ENCODE measurements around the gene UBE2E1. TPM values are rescaled to one million over a fixed set of nuclear protein-coding genes. Genes with fewer than 3 reads are reported as not detected.

UBE2E1 gene
- total and polyA plus RNA-seq, 2 of the 4 experiments (the other 2 are of a cell fraction) = 54.1 to 91.6 TPM

- in situ Hi-C loops (cut with MboI; ENCODE audit: low sequenced_read_pairs) = no loop called here
- no peak overlapping the region for H3K4ac ChIP-seq (ENCODE audit: low read depth, low read length)
- no peak overlapping the region for H4K91ac ChIP-seq (ENCODE audit: insufficient read depth, low read depth, low read length)
- no peak overlapping the region for H3K27ac ChIP-seq (ENCODE audit: insufficient read depth, low read length)
- CTCF ChIA-PET = no interaction called here
- intact Hi-C loops (cut with micrococcal nuclease) = no loop called here
- no peak overlapping the region for H2BK5ac ChIP-seq (ENCODE audit: low read depth, low read length, poor library complexity, severe bottlenecking)
- no peak overlapping the region for H3K9ac ChIP-seq (ENCODE audit: low read depth, low read length)
- WGBS, 2 experiments (ENCODE audit: extremely low coverage in 2 of 2, insufficient read length in 1 of 2) = no CpG with 5 or more reads among the region's 1 CpG
- H3K23ac ChIP-seq (ENCODE audit: low read depth, low read length) = no peak overlapping the region
- no peak overlapping the region for H3K4me2 ChIP-seq (ENCODE audit: low read depth, low read length)
- peaks cover 2% of the 10 kb centered on the region; the same call in 1 of the 2 replicates for H3K9me3 ChIP-seq (ENCODE audit: control insufficient read depth, insufficient read depth, low read length)
- BruUV-seq (replicated peaks) = no TSS peak
- no peak overlapping the region for H2AFZ ChIP-seq (replicated peaks; ENCODE audit: low read length, poor library complexity)
- DNase-seq = no peak
- no peaks in the 10 kb centered on the region for H4K20me1 ChIP-seq (ENCODE audit: insufficient read depth, low read length)
- H3K4me1 ChIP-seq (ENCODE audit: control insufficient read depth, insufficient read depth, low read length) = peaks cover 3% of the 10 kb centered on the region; the same call in 1 of the 2 replicates
- H3K79me1 ChIP-seq (ENCODE audit: low read depth in 1 of 2, low read length in 2 of 2) = no peaks in the 10 kb centered on the region
- no peak overlapping the region for H2AK5ac ChIP-seq (ENCODE audit: low read depth, low read length)
- H3K18ac ChIP-seq (ENCODE audit: low read depth, low read length) = no peak overlapping the region
- H3K36me3 ChIP-seq (ENCODE audit: control insufficient read depth, insufficient read depth, low read length) = no peaks in the 10 kb centered on the region
- POLR2A ChIA-PET (ENCODE audit: unreplicated experiment) = no interaction called here
- H2AK9ac ChIP-seq (replicated peaks; ENCODE audit: low read depth, low read length, poor library complexity) = no peak overlapping the region
- H4K8ac ChIP-seq (ENCODE audit: low read depth in 2 of 2, low read length in 2 of 2) = no peak overlapping the region
- no peak overlapping the region for H4K5ac ChIP-seq (ENCODE audit: low read depth, low read length)
- ATAC-seq (ENCODE audit: low read depth) = no peak
- peaks cover 18% of the 10 kb centered on the region for H3K27me3 ChIP-seq (ENCODE audit: control insufficient read depth, insufficient read depth, low read length)
- no peak overlapping the region for H2BK15ac ChIP-seq (ENCODE audit: low read depth, low read length)
- TF ChIP-seq RFX5 (IDR thresholded peaks at IDR 0.05; ENCODE audit: low read depth, low read length) (no peak), MXI1 (IDR thresholded peaks at IDR 0.05; ENCODE audit: borderline replicate concordance, low read depth, low read length) (no peak), CTCF (conservative IDR thresholded peaks at IDR 0.05; ENCODE audit: low read depth, low read length) (no peak), ELK1 (IDR thresholded peaks at IDR 0.05; ENCODE audit: borderline replicate concordance, low read depth, low read length) (no peak), CEBPB (IDR thresholded peaks at IDR 0.05; ENCODE audit: low read depth, low read length) (no peak), BHLHE40 (IDR thresholded peaks at IDR 0.05; ENCODE audit: low read depth, low read length) (no peak)
- no peak overlapping the region for H2BK20ac ChIP-seq (ENCODE audit: low read depth, low read length)
- dilution Hi-C loops (cut with HindIII; ENCODE audit: low sequenced_read_pairs, unreplicated experiment) = no loop called here
- no peaks in the 10 kb centered on the region for H3K9me1 ChIP-seq (ENCODE audit: insufficient read depth, low read length)
- no peak overlapping the region for H3K56ac ChIP-seq (ENCODE audit: extremely low read depth, insufficient read depth, low read length)
- no peak overlapping the region for H3K14ac ChIP-seq (replicated peaks; ENCODE audit: low read depth, low read length)
- H3K4me3 ChIP-seq (ENCODE audit: insufficient read depth, low read depth, low read length) = no peak overlapping the region
- H2BK120ac ChIP-seq (ENCODE audit: low read depth, low read length) = no peak overlapping the region
These were observed 23.9 kb upstream of the UBE2E1 start for GRCh38 chr3:23781871-23782270.
